Liver (tissue), 9 donors: Measurements from ENCODE around the gene PPARA. TPM values are rescaled to one million over a fixed set of nuclear protein-coding genes. Genes with fewer than 3 reads are reported as not detected.
A peak's percentile ranks its signal among the peaks of the same experiment; 100 is the strongest.

Experiments
- DNase-seq: peaks from one replicate; pipeline ENCODE4 v3.0.0-alpha.2; 2017; ENCODE audit warnings: low spot score
- H3K27ac ChIP-seq, 2 donors: one replicate each; pipeline ENCODE4 v1.7.0; 2013; ENCODE audit warnings: inconsistent platforms in 2 of 2, low read length in 2 of 2, control low read depth in 1 of 2, low read depth in 1 of 2, mild to moderate bottlenecking in 1 of 2
- H3K27me3 ChIP-seq, 4 donors: one replicate each; pipeline versions ENCODE4 v1.6.1 to v1.7.0; 2013; ENCODE audit warnings: low read length in 3 of 4, inconsistent platforms in 1 of 4, mild to moderate bottlenecking in 1 of 4, moderate library complexity in 1 of 4; ENCODE audit not compliant: control insufficient read depth in 4 of 4, insufficient read depth in 4 of 4
- H3K36me3 ChIP-seq, 4 donors: one replicate each; pipeline versions ENCODE4 v1.6.1 to v1.7.0; 2013; ENCODE audit warnings: low read length in 3 of 4, mild to moderate bottlenecking in 3 of 4, low read depth in 1 of 4, moderate library complexity in 1 of 4; ENCODE audit not compliant: control insufficient read depth in 4 of 4, insufficient read depth in 3 of 4
- H3K4me1 ChIP-seq, 4 donors: one replicate each; pipeline versions ENCODE4 v1.6.1 to v1.7.0; 2013; ENCODE audit warnings: low read length in 3 of 4, mild to moderate bottlenecking in 3 of 4, moderate library complexity in 1 of 4; ENCODE audit not compliant: control insufficient read depth in 4 of 4, insufficient read depth in 4 of 4
- H3K4me3 ChIP-seq, 3 donors: one replicate each; pipeline versions ENCODE4 v1.6.1 to v1.7.0; 2013; ENCODE audit warnings: low read length in 3 of 3, control low read depth in 1 of 3, low read depth in 1 of 3, mild to moderate bottlenecking in 1 of 3
- H3K9ac ChIP-seq, 2 donors: one replicate each; pipeline ENCODE4 v1.7.0; 2013; ENCODE audit warnings: low read length in 2 of 2, mild to moderate bottlenecking in 2 of 2, moderate library complexity in 2 of 2, control low read depth in 1 of 2, low read depth in 1 of 2
- H3K9me3 ChIP-seq, 4 donors: one replicate each; pipeline versions ENCODE4 v1.6.1 to v1.7.0; 2013; ENCODE audit warnings: low read length in 3 of 4; ENCODE audit not compliant: control insufficient read depth in 4 of 4
- FOXA1 ChIP-seq: IDR thresholded peaks from 2 replicates; pipeline ENCODE4 v1.6.1; 2016; ENCODE audit warnings: antibody characterized with exemption
- FOXA2 ChIP-seq: IDR thresholded peaks from 2 replicates; pipeline ENCODE4 v1.6.1; 2016; ENCODE audit warnings: antibody characterized with exemption
- GABPA ChIP-seq, 2 donors: IDR thresholded peaks in 1 of 2; conservative IDR thresholded peaks in 1 of 2; 2 replicates each; pipeline ENCODE4 v1.6.1; 2016; ENCODE audit warnings: antibody characterized with exemption in 2 of 2, mild to moderate bottlenecking in 1 of 2, moderate library complexity in 1 of 2
- HNF4A ChIP-seq, 2 donors: conservative IDR thresholded peaks; 2 replicates each; pipeline ENCODE4 v1.6.1; 2016; ENCODE audit warnings: antibody characterized with exemption in 2 of 2, mild to moderate bottlenecking in 2 of 2
- HNF4G ChIP-seq: IDR thresholded peaks from 2 replicates; pipeline ENCODE4 v1.6.1; 2016; ENCODE audit warnings: antibody characterized with exemption
- JUND ChIP-seq, 2 donors: IDR thresholded peaks; 2 replicates each; pipeline ENCODE4 v1.6.1; 2016; ENCODE audit warnings: antibody characterized with exemption in 2 of 2
- NR2F2 ChIP-seq: IDR thresholded peaks from 2 replicates; pipeline ENCODE4 v1.6.1; 2016; ENCODE audit warnings: antibody characterized with exemption
- RAD21 ChIP-seq, 2 donors: IDR thresholded peaks; 2 replicates each; pipeline ENCODE4 v1.6.1; 2016; ENCODE audit warnings: antibody characterized with exemption in 2 of 2, mild to moderate bottlenecking in 2 of 2
- RXRA ChIP-seq, 2 donors: IDR thresholded peaks; 2 replicates each; pipeline ENCODE4 v1.6.1; 2017 to 2018; ENCODE audit warnings: antibody characterized with exemption in 2 of 2, mild to moderate bottlenecking in 1 of 2
- SP1 ChIP-seq: IDR thresholded peaks from 2 replicates; pipeline ENCODE4 v1.6.1; 2018; ENCODE audit warnings: antibody characterized with exemption, mild to moderate bottlenecking
- YY1 ChIP-seq: IDR thresholded peaks from 2 replicates; pipeline ENCODE4 v1.6.1; 2016; ENCODE audit warnings: antibody characterized with exemption, mild to moderate bottlenecking
- WGBS: extraction: QIAGEN DNeasy Blood & Tissue Kit; methylation state at CpG from one replicate; pipeline ENCODE4 v1.1.7; 2013; 5-methylcytosine and 5-hydroxymethylcytosine counted together
- polyA plus RNA-seq, 2 donors: library from polyadenylated mRNA; stranded (reverse) in 1 of 2; unstranded in 1 of 2; fragments of 200-250 nt in 1 of 2; fragments of >200 nt in 1 of 2; fragmentation: Nextera tagmentation in 1 of 2; extraction: Ambion mirVana in 1 of 2; gene quantifications; one replicate each; pipeline versions ENCODE4 v1.2.1 to v1.2.3, GENCODE V29; 2013 to 2015
- total RNA-seq, 2 donors: library from RNA; depleted of rRNA; stranded (reverse); fragments of >200 nt; gene quantifications; one replicate each; pipeline ENCODE4 v1.2.3, GENCODE V29; 2014
- TF ChIP-seq, protein P1 (sequence below): fragments of 150-350 bp; IDR thresholded peaks from 2 replicates; pipeline ENCODE4 v1.5.1; 2017; ENCODE audit warnings: improper control_type of control experiment, low read depth, low read length; ENCODE audit not compliant: missing input control
- TF ChIP-seq, protein P2 (sequence below): IDR thresholded peaks from 2 replicates; pipeline ENCODE4 v1.6.1; 2016; ENCODE audit warnings: antibody characterized with exemption
- TF ChIP-seq, protein P3 (sequence below): IDR thresholded peaks from 2 replicates; pipeline ENCODE4 v1.6.1; 2016; ENCODE audit warnings: antibody characterized with exemption, mild to moderate bottlenecking
- TF ChIP-seq, protein P4 (sequence below): IDR thresholded peaks from 2 replicates; pipeline ENCODE4 v1.6.1; 2016; ENCODE audit warnings: antibody characterized with exemption
- TF ChIP-seq, protein P5 (sequence below): IDR thresholded peaks from 2 replicates; pipeline ENCODE4 v1.6.1; 2016; ENCODE audit warnings: antibody characterized with exemption
- donor health status: healthy.
- donor health status: healthy.
- donor health status: healthy.
- donor health status: healthy.
- donor health status: healthy.

The PPARA gene
- total and polyA plus RNA-seq, 4 donors, result 31.2 to 78.8 (median 41.3) TPM

DNA sequence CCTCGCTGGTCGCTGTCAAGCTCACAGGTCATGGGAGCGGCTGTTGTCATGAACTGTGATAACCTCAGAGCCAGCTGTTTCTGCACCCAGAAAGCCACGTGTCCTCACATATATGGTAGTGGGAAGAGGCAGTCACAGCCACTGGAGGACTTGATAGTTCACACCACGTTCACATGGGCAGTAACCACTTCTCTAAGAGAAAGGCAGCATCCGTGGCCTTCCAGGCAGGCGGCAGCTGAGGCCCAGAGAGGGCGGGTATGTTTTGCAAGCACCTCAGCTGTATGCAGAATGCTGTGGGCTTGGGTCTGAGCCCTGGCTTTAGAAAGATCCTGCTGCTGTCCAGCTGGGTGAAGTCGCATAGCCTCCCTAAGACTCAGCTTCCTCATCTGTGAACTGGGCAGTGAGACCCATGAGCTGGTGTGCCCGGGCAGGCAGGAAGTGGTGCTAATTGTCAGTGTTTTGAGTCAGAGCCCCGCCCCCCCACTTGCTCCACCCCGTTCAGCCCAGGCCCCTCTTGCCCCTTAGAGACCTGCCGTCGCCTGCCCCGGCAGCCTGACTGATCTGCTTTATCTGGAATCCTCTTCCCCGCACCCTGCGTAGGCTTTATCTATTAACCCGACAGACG is 130.8 kb downstream of the PPARA start:
- WGBS, result 79% methylated on average over 19 of the region's 19 CpGs
- H3K4me3 ChIP-seq, result no peak overlapping the region
- no peaks in the 10 kb centered on the region for H3K4me1 ChIP-seq
- TF ChIP-seq YY1 (no peak), HNF4A (conservative IDR thresholded peaks at IDR 0.05) (no peak), RXRA (IDR thresholded peaks at IDR 0.05) (peak in 1 of 2 donors; percentile 37), FOXA2 (no peak), RAD21 (IDR thresholded peaks at IDR 0.05) (no peak)
- TF ChIP-seq, protein P1, sequence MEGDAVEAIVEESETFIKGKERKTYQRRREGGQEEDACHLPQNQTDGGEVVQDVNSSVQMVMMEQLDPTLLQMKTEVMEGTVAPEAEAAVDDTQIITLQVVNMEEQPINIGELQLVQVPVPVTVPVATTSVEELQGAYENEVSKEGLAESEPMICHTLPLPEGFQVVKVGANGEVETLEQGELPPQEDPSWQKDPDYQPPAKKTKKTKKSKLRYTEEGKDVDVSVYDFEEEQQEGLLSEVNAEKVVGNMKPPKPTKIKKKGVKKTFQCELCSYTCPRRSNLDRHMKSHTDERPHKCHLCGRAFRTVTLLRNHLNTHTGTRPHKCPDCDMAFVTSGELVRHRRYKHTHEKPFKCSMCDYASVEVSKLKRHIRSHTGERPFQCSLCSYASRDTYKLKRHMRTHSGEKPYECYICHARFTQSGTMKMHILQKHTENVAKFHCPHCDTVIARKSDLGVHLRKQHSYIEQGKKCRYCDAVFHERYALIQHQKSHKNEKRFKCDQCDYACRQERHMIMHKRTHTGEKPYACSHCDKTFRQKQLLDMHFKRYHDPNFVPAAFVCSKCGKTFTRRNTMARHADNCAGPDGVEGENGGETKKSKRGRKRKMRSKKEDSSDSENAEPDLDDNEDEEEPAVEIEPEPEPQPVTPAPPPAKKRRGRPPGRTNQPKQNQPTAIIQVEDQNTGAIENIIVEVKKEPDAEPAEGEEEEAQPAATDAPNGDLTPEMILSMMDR, result no peak
- TF ChIP-seq, protein P2, sequence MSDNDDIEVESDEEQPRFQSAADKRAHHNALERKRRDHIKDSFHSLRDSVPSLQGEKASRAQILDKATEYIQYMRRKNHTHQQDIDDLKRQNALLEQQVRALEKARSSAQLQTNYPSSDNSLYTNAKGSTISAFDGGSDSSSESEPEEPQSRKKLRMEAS, result no peak
- DNase-seq, result no peak
- peak overlapping the region in 1 of 2 donors; percentile 60 for H3K27ac ChIP-seq
- H3K36me3 ChIP-seq, result peaks cover 45 to 88% (median 79%) of the 10 kb centered on the region in 4 donors
- H3K9me3 ChIP-seq, result no peaks in the 10 kb centered on the region
- H3K27me3 ChIP-seq, result no peaks in the 10 kb centered on the region
- no peak overlapping the region for H3K9ac ChIP-seq

DNA sequence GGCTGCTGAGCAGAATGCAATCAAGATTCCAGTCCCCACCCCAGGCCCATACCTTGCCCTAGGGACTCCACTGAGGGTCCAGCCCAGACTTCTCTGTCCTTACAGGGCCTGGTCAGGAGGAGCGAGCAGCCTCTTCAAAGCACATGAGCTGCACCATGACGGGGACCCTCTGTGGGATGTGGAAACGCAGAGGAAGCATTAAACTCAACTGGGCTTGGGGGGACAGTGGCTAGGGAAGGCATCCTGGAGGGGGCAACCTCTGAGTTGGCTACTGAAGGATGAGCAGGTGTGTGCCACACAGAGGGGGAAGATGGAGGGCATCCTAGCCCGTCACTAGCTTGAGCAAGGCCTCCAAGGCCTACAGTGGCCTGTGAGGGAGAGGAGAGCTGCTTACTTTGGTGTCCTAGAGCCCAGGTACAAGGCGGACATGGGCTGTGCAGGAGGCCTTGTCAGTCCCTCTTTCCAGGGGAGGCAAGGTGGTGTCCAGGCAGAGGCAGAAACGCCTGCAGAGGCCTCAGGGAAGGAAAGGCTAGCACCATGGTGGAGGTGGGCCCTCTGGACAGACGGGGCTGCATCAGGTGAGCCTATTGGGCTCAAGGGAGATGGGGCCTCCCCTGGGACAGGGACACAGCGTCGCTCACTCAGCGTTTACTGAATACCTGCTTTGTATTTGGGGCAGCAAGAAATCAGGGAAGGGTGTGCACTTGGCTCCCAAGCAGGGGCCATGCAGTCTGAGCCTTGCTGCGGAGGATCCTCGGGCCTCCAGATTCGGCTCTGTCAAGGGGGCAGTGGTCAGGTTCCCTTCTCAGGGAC is 131.7 kb downstream of the PPARA start:
- H3K4me1 ChIP-seq, result no peaks in the 10 kb centered on the region
- no peak overlapping the region for H3K27ac ChIP-seq
- H3K36me3 ChIP-seq, result peaks cover 47 to 92% (median 82%) of the 10 kb centered on the region in 4 donors
- no peak overlapping the region for H3K9ac ChIP-seq
- no peak overlapping the region for H3K4me3 ChIP-seq
- TF ChIP-seq HNF4G, result no peak
- TF ChIP-seq JUND (IDR thresholded peaks at IDR 0.05), result no peak
- TF ChIP-seq RXRA (IDR thresholded peaks at IDR 0.05), result no peak
- no peak for TF ChIP-seq SP1
- TF ChIP-seq, protein P3, sequence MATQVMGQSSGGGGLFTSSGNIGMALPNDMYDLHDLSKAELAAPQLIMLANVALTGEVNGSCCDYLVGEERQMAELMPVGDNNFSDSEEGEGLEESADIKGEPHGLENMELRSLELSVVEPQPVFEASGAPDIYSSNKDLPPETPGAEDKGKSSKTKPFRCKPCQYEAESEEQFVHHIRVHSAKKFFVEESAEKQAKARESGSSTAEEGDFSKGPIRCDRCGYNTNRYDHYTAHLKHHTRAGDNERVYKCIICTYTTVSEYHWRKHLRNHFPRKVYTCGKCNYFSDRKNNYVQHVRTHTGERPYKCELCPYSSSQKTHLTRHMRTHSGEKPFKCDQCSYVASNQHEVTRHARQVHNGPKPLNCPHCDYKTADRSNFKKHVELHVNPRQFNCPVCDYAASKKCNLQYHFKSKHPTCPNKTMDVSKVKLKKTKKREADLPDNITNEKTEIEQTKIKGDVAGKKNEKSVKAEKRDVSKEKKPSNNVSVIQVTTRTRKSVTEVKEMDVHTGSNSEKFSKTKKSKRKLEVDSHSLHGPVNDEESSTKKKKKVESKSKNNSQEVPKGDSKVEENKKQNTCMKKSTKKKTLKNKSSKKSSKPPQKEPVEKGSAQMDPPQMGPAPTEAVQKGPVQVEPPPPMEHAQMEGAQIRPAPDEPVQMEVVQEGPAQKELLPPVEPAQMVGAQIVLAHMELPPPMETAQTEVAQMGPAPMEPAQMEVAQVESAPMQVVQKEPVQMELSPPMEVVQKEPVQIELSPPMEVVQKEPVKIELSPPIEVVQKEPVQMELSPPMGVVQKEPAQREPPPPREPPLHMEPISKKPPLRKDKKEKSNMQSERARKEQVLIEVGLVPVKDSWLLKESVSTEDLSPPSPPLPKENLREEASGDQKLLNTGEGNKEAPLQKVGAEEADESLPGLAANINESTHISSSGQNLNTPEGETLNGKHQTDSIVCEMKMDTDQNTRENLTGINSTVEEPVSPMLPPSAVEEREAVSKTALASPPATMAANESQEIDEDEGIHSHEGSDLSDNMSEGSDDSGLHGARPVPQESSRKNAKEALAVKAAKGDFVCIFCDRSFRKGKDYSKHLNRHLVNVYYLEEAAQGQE, result no peak
- no peak for TF ChIP-seq HNF4A (conservative IDR thresholded peaks at IDR 0.05)
- TF ChIP-seq GABPA (IDR thresholded peaks at IDR 0.05 in 1 of 2, conservative IDR thresholded peaks at IDR 0.05 in 1 of 2), result no peak
- no peak for TF ChIP-seq RAD21 (IDR thresholded peaks at IDR 0.05)
- no peak for TF ChIP-seq NR2F2
- TF ChIP-seq FOXA2, result no peak
- no peak for TF ChIP-seq FOXA1
- TF ChIP-seq, protein P4, sequence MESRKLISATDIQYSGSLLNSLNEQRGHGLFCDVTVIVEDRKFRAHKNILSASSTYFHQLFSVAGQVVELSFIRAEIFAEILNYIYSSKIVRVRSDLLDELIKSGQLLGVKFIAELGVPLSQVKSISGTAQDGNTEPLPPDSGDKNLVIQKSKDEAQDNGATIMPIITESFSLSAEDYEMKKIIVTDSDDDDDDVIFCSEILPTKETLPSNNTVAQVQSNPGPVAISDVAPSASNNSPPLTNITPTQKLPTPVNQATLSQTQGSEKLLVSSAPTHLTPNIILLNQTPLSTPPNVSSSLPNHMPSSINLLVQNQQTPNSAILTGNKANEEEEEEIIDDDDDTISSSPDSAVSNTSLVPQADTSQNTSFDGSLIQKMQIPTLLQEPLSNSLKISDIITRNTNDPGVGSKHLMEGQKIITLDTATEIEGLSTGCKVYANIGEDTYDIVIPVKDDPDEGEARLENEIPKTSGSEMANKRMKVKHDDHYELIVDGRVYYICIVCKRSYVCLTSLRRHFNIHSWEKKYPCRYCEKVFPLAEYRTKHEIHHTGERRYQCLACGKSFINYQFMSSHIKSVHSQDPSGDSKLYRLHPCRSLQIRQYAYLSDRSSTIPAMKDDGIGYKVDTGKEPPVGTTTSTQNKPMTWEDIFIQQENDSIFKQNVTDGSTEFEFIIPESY, result no peak
- TF ChIP-seq, protein P5, sequence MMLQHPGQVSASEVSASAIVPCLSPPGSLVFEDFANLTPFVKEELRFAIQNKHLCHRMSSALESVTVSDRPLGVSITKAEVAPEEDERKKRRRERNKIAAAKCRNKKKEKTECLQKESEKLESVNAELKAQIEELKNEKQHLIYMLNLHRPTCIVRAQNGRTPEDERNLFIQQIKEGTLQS, result no peak
- TF ChIP-seq, protein P1, result no peak
- TF ChIP-seq, protein P2, result no peak
- 97% methylated on average over 13 of the region's 13 CpGs for WGBS
- no peaks in the 10 kb centered on the region for H3K9me3 ChIP-seq
- no peaks in the 10 kb centered on the region for H3K27me3 ChIP-seq
- no peak for DNase-seq
